GM12891 (cell line): ENCODE measurements around the gene MICAL3.

Experiments
- POLR2A ChIP-seq: IDR thresholded peaks from 2 replicates; pipeline ENCODE4 v1.6.1; 2011; ENCODE audit warnings: low read depth, low read length, control low read depth
- POLR2AphosphoS5 ChIP-seq: IDR thresholded peaks from 2 replicates; pipeline ENCODE4 v1.6.1; 2011; ENCODE audit warnings: low read depth, low read length, control low read depth
- POU2F2 ChIP-seq: IDR thresholded peaks from 2 replicates; pipeline ENCODE4 v1.6.1; 2011; ENCODE audit warnings: low read depth, mild to moderate bottlenecking, control low read depth, low read length, moderate library complexity

DNA sequence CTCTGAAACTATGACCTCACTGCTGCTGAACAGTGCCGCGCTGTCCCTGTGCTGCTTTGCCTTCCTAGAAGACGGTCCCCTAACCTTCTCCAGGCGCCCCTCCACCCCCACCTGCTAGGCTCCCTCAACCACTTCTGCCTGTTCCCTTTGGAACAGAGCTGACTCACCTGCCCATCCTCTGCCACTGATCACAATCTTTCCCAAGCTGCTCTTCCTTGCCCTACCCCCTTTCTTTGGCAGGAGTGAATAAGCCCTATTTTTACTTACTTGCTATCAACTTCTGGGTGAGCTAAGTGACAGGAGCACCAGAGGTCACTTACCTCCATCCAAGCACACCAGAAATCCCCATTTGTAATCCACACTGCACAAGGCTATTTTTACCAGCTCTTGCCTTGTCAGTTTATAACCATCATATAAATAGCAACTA, 134.1 kb downstream of the MICAL3 start:
- TF ChIP-seq POLR2A (no peak), POLR2AphosphoS5 (no peak), POU2F2 (no peak)
